K562 (cell line): ENCODE results near the gene CHST13. TPM values are rescaled to one million over a fixed set of nuclear protein-coding genes. Genes with fewer than 3 reads are reported as not detected.

Source experiments
- FOXO4 ChIP-seq: fragments of 450-650 bp; formaldehyde crosslinking; IDR thresholded peaks from 2 replicates; pipeline ENCODE4 v1.4.0; 2020; ENCODE audit warnings: mild to moderate bottlenecking, moderate library complexity
- GABPA ChIP-seq: fragments of 200-800 bp; sonication (Bioruptor generic); conservative IDR thresholded peaks from 2 replicates; pipeline ENCODE4 v1.6.1; 2016; ENCODE audit warnings: low read depth, missing genetic modification characterization, missing compliant biosample characterization
- MGA ChIP-seq: fragments of 450-650 bp; IDR thresholded peaks from 2 replicates; pipeline ENCODE4 v1.6.1; 2016; ENCODE audit warnings: mild to moderate bottlenecking, moderate library complexity
- NFYB ChIP-seq: IDR thresholded peaks from 2 replicates; pipeline ENCODE4 v1.6.1; 2011; ENCODE audit warnings: mild to moderate bottlenecking, moderate library complexity; ENCODE audit not compliant: insufficient read length; ENCODE audit errors: extremely low read depth
- TCF7L2 ChIP-seq: fragments of 150-350 bp; IDR thresholded peaks from 2 replicates; pipeline ENCODE4 v1.6.1; 2016; ENCODE audit warnings: low read depth, mild to moderate bottlenecking, low read length, moderate library complexity
- WHSC1 ChIP-seq: IDR thresholded peaks from one replicate; pipeline ENCODE4 v1.6.1; 2012; ENCODE audit warnings: low read length, control low read depth, inconsistent platforms
- ZBTB9 ChIP-seq: fragments of 450-650 bp; formaldehyde crosslinking; IDR thresholded peaks from 2 replicates; pipeline ENCODE4 v1.4.0; 2020; ENCODE audit warnings: mild to moderate bottlenecking, moderate library complexity
- ZNF785 ChIP-seq: fragments of 250-450 bp; sonication (Bioruptor Pico); IDR thresholded peaks from 2 replicates; pipeline ENCODE4 v1.4.0; 2020; ENCODE audit warnings: mild to moderate bottlenecking
- polyA plus RNA-seq, 8 experiments: library from polyadenylated mRNA; depleted of rRNA in 4 of 8; stranded (reverse) in 5 of 8; unstranded in 3 of 8; fragments of >200 nt; fragmentation: Nextera tagmentation in 2 of 8; fragmentation: Illumina TruSeq in 1 of 8; extraction: Ambion mirVana in 2 of 8; extraction: Trizol in 1 of 8; gene quantifications; 2 replicates each; pipeline versions ENCODE4 v1.2.1 to v1.2.3, GENCODE V29; 2011 to 2014; ENCODE audit warnings: inconsistent platforms in 1 of 8, missing spikeins in 1 of 8
- total RNA-seq, 7 experiments: library from RNA; depleted of rRNA in 6 of 7; stranded (reverse); fragments of >200 nt in 6 of 7; fragmentation: Illumina TruSeq in 2 of 7; extraction: Trizol in 2 of 7; gene quantifications; 2 replicates each; pipeline versions ENCODE4 v1.2.1 to v1.2.3, GENCODE V29; 2011 to 2021; ENCODE audit warnings: low replicate concordance in 1 of 7

The CHST13 gene
- total and polyA plus RNA-seq, 9 of the 15 experiments (the other 6 are each of a cell fraction or from before 2014, with no cell fraction given), result not detected

- TF ChIP-seq ZBTB9 (CRISPR knock-in tag), result no peak
- TF ChIP-seq NFYB, result no peak
- TF ChIP-seq WHSC1, result no peak
- TF ChIP-seq MGA, result no peak
- no peak for TF ChIP-seq FOXO4 (CRISPR knock-in tag)
- TF ChIP-seq GABPA, result no peak
- TF ChIP-seq TCF7L2, result no peak
- no peak for TF ChIP-seq ZNF785 (CRISPR knock-in tag)
Measured at GRCh38 chr3:126526668-126527005, 2.7 kb downstream of the CHST13 start (continued).
